GM19452 (cell line): ENCODE data around the gene AGBL1.

ENCODE experiments used
- ATAC-seq: cut with Tn5 transposase; IDR thresholded peaks from one replicate; pipeline ENCODE4 v1.9.1; 2021; ENCODE audit not compliant: unreplicated experiment

AGBL1 gene

GRCh38 chr15:86162641-86163040 lies 83.0 kb downstream of the AGBL1 start:
- no peak for ATAC-seq

- ATAC-seq: no peak
These were observed 84.1 kb downstream of the AGBL1 start for GRCh38 chr15:86163816-86164215.

- no peak for ATAC-seq
These were observed 84.7 kb downstream of the AGBL1 start for GRCh38 chr15:86164232-86164898.

- ATAC-seq: no peak
These were observed 85.9 kb downstream of the AGBL1 start for GRCh38 chr15:86165265-86166211.

GRCh38 chr15:86167841-86168240 lies 88.2 kb downstream of the AGBL1 start:
- no peak for ATAC-seq

- ATAC-seq: no peak
These were observed 99.2 kb downstream of the AGBL1 start for GRCh38 chr15:86178845-86179244.

- no peak for ATAC-seq
These were observed 104.2 kb downstream of the AGBL1 start for GRCh38 chr15:86183596-86184491.

- ATAC-seq: no peak
These were observed 114.2 kb downstream of the AGBL1 start for GRCh38 chr15:86193716-86194380.

- no peak for ATAC-seq
These were observed 118.1 kb downstream of the AGBL1 start for GRCh38 chr15:86197770-86198169.

- ATAC-seq: no peak
These were observed 119.9 kb downstream of the AGBL1 start for GRCh38 chr15:86199467-86200145.

- ATAC-seq: no peak
These were observed 121.8 kb downstream of the AGBL1 start for GRCh38 chr15:86201313-86202008.

- no peak for ATAC-seq
These were observed 123.8 kb downstream of the AGBL1 start for GRCh38 chr15:86203462-86203861.

- no peak for ATAC-seq
These were observed 125.4 kb downstream of the AGBL1 start for GRCh38 chr15:86205096-86205495.

GRCh38 chr15:86213420-86213819 lies 133.7 kb downstream of the AGBL1 start:
- ATAC-seq: no peak

GRCh38 chr15:86213888-86214287 lies 134.2 kb downstream of the AGBL1 start:
- ATAC-seq: no peak

- ATAC-seq: no peak
These were observed 141.4 kb downstream of the AGBL1 start for GRCh38 chr15:86221119-86221518.

- ATAC-seq: no peak
These were observed 149.6 kb downstream of the AGBL1 start for GRCh38 chr15:86229306-86229705.

- ATAC-seq: no peak
These were observed 150.3 kb downstream of the AGBL1 start for GRCh38 chr15:86229936-86230335.
